GM23338 (cell line): ENCODE results near the gene ZFHX3.
A peak's percentile ranks its signal among the peaks of the same experiment; 100 is the strongest.

Experiments
- CREB1 ChIP-seq: fragments of 250-450 bp; sonication (Bioruptor Pico); IDR thresholded peaks from 2 replicates; pipeline ENCODE4 v1.5.0; 2020; ENCODE audit warnings: low read depth, mild to moderate bottlenecking, moderate library complexity
- EZH2 ChIP-seq: fragments of 200-600 bp; sonication (generic); IDR thresholded peaks from one replicate; pipeline ENCODE4 v1.8.0; 2017; ENCODE audit warnings: antibody characterized with exemption, mild to moderate bottlenecking, low read depth; ENCODE audit not compliant: unreplicated experiment
- EZH2phosphoT487 ChIP-seq: fragments of 200-600 bp; sonication (generic); IDR thresholded peaks from one replicate; pipeline ENCODE4 v1.8.1; 2018; ENCODE audit warnings: antibody characterized with exemption; ENCODE audit not compliant: unreplicated experiment
- JUNB ChIP-seq: IDR thresholded peaks from one replicate; pipeline ENCODE4 v1.6.1; 2016; ENCODE audit warnings: antibody characterized with exemption; ENCODE audit not compliant: unreplicated experiment
- POLR2AphosphoS5 ChIP-seq: IDR thresholded peaks from 2 replicates; pipeline ENCODE4 v1.6.1; 2016; ENCODE audit warnings: antibody characterized with exemption, low read depth
- ZNF114 ChIP-seq: fragments of 250-450 bp; sonication (Bioruptor Pico); IDR thresholded peaks from 2 replicates; pipeline ENCODE4 v1.5.0; 2020; ENCODE audit warnings: mild to moderate bottlenecking, moderate library complexity
- TF ChIP-seq, protein P1 (sequence below), 2 experiments: fragments of 200-600 bp in 1 of 2; sonication (generic) in 1 of 2; conservative IDR thresholded peaks; 2 replicates each; pipeline versions ENCODE4 v1.5.1 to v1.6.1; 2016 to 2017; ENCODE audit warnings: antibody characterized with exemption in 2 of 2, low read depth in 2 of 2, mild to moderate bottlenecking in 2 of 2, moderate library complexity in 1 of 2
- TF ChIP-seq, protein P2 (sequence below): IDR thresholded peaks from one replicate; pipeline ENCODE4 v1.6.1; 2018; ENCODE audit warnings: antibody characterized with exemption; ENCODE audit not compliant: unreplicated experiment
- TF ChIP-seq, protein P3 (sequence below): IDR thresholded peaks from 2 replicates; pipeline ENCODE4 v1.6.1; 2016; ENCODE audit warnings: antibody characterized with exemption

DNA sequence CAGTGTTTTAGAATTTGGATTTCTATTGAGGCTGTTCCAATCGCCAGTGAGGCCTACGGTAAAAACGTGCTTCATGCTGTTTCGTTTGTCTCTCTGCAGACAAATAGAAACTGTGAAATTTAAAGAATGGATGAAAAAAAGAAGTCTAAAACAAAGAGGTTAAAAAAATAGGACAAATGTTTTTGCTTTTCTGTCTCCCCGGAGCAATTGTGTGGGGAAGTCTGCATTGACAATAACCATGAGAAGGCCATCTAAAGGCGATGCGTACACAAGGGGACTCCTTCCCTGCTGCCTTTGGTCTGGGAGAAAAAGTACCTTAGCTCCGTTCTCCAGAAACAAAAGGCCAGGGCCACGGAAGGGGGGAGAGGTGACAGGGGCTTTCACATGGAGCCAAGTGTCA lies 4.6 kb upstream of the ZFHX3 start:
- TF ChIP-seq ZNF114 (no peak), EZH2 (peak; percentile 47), POLR2AphosphoS5 (no peak), EZH2phosphoT487 (no peak), CREB1 (no peak), JUNB (no peak)
- TF ChIP-seq, protein P1, sequence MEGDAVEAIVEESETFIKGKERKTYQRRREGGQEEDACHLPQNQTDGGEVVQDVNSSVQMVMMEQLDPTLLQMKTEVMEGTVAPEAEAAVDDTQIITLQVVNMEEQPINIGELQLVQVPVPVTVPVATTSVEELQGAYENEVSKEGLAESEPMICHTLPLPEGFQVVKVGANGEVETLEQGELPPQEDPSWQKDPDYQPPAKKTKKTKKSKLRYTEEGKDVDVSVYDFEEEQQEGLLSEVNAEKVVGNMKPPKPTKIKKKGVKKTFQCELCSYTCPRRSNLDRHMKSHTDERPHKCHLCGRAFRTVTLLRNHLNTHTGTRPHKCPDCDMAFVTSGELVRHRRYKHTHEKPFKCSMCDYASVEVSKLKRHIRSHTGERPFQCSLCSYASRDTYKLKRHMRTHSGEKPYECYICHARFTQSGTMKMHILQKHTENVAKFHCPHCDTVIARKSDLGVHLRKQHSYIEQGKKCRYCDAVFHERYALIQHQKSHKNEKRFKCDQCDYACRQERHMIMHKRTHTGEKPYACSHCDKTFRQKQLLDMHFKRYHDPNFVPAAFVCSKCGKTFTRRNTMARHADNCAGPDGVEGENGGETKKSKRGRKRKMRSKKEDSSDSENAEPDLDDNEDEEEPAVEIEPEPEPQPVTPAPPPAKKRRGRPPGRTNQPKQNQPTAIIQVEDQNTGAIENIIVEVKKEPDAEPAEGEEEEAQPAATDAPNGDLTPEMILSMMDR (conservative IDR thresholded peaks at IDR 0.05; ENCODE audit: low read depth in 2 of 2) = no peak
- TF ChIP-seq, protein P2, sequence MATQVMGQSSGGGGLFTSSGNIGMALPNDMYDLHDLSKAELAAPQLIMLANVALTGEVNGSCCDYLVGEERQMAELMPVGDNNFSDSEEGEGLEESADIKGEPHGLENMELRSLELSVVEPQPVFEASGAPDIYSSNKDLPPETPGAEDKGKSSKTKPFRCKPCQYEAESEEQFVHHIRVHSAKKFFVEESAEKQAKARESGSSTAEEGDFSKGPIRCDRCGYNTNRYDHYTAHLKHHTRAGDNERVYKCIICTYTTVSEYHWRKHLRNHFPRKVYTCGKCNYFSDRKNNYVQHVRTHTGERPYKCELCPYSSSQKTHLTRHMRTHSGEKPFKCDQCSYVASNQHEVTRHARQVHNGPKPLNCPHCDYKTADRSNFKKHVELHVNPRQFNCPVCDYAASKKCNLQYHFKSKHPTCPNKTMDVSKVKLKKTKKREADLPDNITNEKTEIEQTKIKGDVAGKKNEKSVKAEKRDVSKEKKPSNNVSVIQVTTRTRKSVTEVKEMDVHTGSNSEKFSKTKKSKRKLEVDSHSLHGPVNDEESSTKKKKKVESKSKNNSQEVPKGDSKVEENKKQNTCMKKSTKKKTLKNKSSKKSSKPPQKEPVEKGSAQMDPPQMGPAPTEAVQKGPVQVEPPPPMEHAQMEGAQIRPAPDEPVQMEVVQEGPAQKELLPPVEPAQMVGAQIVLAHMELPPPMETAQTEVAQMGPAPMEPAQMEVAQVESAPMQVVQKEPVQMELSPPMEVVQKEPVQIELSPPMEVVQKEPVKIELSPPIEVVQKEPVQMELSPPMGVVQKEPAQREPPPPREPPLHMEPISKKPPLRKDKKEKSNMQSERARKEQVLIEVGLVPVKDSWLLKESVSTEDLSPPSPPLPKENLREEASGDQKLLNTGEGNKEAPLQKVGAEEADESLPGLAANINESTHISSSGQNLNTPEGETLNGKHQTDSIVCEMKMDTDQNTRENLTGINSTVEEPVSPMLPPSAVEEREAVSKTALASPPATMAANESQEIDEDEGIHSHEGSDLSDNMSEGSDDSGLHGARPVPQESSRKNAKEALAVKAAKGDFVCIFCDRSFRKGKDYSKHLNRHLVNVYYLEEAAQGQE = no peak
- TF ChIP-seq, protein P3, sequence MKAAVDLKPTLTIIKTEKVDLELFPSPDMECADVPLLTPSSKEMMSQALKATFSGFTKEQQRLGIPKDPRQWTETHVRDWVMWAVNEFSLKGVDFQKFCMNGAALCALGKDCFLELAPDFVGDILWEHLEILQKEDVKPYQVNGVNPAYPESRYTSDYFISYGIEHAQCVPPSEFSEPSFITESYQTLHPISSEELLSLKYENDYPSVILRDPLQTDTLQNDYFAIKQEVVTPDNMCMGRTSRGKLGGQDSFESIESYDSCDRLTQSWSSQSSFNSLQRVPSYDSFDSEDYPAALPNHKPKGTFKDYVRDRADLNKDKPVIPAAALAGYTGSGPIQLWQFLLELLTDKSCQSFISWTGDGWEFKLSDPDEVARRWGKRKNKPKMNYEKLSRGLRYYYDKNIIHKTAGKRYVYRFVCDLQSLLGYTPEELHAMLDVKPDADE = no peak
